Activated T-helper 1 cell treated with anti-CD3 and anti-CD28 coated beads, Interleukin-2, amount 50 U/mL, for 16 hours (primary cell): ENCODE measurements around the gene ZSWIM7.
A peak's percentile ranks its signal among the peaks of the same experiment; 100 is the strongest.

Source experiments
- DNase-seq, 2 donors: peaks; one replicate each; pipeline ENCODE4 v3.0.0-alpha.2; 2020; ENCODE audit warnings: low read depth in 1 of 2, low spot score in 1 of 2

The ZSWIM7 gene

DNA sequence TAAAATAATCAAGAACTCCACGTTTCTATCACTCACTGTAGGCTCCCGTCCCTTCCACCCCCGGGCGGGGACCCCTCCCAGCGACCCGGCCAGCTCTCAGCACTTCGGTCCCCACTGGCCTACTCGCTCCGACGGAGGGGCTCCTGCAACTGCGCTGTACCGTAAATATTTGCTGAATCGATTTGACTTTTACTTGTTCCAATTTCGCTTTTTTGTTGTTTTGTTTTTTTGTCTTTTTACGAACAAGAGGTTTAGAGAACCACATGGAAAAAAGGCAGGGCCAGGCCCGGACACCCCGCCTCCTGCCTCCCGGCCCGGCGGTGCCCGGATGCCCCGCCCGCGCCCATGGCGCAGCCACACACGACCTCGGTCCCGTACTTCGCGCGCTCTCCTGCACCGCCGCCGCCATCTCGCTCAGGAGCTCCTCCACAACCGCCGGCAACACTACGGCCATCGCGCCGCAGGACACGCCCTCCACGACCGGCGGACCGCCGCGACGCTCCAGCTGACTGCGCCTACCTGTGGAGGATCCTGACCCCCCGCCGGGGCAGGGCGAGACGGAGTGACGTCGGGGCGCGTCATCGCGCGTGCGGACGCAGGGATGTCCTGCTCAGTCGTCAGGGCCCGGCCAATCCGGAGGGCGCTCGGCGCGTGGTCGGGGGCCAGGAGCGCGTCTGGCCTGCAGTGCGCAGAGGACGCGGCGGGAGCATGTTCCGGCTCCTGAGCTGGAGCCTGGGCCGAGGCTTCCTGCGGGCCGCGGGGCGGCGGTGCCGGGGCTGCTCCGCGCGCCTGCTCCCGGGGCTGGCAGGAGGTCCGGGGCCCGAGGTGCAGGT is at the start of gene ZSWIM7, which contains the start of gene TTC19:
ZSWIM7 (minus strand) TSS at position 564 of the 833 bp plus-strand sequence; CDS start at position 454, 110 bp downstream.
TTC19 (plus strand) TSS at position 684 of the 833 bp plus-strand sequence; CDS start at position 709, 25 bp downstream.
- peak; percentile 84 to 89 for DNase-seq

DNA sequence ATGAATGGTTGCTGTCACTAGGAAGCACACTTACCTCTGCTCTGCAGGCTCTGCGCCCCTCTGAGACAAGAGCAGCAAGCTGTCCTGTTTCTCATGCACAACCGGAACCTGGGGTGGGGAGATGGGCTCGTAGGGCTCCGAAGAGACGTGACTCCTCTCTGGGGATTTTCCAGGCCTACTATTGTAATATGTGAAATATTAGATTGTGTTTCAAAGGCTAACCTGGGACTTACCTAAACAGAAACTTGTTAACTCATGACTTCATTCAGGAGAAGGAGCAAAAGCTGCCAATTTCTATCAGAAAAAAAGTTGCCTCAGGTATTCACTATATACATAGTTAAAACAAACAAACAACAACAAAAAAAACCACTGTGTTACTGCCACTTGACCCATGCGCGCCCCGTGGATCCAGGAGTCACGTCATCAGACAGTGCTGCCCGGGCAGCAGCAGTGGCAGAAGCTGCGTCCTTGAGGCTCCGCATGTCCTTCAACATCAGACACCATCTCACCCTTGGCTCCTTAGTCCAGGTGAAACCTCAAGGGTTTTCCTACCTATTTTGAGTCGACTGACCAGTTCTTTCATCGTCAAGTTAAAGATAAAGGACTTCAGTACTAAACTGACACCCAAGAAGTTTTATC is 49.4 kb upstream of the ZSWIM7 start:
- DNase-seq: no peak

DNA sequence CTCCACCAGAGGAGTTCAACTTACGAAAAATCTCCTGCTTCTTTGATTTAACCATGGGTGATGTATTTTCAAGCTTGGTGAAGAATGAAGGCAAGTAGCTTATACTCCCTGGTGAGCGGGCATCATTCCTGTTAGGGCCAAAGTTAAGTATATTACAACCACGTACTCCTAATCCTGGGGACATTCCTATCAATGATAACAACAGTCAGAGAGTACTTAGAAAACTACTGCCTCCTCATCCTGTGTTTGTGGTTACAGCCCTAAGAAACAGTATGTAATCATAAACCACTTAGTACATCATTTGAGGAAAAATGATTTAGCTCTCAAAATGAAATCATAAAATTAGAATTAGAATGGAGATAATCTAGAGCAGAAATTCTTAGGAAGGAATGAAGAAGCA is 47.5 kb upstream of the ZSWIM7 start:
- DNase-seq: no peak

GRCh38 chr17:16044487-16044886 is 45.0 kb upstream of the ZSWIM7 start:
- DNase-seq: no peak

DNA sequence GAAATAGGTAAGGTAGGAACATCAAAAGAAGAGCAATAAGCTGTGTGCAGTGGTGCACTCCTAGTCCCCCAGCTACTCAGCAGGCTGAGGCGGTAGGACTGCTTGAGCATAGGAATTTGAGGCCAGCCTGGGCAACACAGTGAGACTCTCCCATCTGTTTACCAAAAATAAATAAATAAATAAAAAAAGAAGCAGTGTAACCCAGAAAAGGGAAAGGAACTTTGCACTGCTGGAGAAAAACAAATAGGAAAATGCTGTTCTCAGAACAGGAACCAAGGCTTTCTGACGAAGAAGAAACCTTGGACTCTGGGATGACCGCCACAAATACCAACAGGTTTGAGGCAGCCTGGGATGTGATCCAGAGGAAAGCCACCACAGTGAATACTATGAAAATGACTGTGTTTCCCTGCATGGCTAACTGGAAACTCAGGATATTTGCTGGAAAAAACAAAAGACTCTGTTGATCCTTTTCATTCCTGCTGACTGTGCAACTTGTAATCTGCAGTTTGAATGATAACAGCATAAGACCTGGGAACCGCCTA is 41.3 kb upstream of the ZSWIM7 start:
- no peak for DNase-seq

GRCh38 chr17:16037636-16038035 is 38.1 kb upstream of the ZSWIM7 start:
- DNase-seq: no peak

GRCh38 chr17:16036261-16036660 is 36.8 kb upstream of the ZSWIM7 start:
- no peak for DNase-seq

DNA sequence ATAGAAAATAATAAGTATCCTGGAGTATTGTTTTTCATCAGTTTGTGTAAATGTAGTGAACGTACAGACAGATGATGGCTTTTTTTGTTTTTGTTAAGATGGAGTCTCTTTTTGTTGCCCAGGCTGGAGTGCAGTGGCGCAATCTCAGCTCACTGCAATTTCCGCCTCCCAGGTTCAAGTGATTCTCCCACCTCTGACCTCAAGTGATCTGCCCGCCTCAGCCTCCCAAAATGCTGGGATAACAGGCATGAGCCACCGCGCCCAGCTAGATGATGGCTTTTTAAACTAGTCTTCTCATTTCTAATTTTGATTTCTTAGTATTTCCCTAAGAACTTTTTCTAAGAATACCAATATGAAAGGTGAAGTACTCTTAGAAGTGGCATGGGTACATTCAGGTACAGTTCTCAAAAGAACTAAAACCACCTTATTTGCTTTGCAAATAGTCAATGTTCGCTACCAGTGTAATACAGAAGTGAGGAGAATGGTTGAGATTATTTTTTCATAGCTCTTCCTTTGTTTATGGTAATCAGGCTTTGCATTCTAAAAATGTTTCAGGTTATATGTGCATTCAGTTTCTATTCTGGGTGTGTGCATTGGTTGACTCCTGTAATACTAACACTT is 34.3 kb upstream of the ZSWIM7 start:
- DNase-seq: no peak

DNA sequence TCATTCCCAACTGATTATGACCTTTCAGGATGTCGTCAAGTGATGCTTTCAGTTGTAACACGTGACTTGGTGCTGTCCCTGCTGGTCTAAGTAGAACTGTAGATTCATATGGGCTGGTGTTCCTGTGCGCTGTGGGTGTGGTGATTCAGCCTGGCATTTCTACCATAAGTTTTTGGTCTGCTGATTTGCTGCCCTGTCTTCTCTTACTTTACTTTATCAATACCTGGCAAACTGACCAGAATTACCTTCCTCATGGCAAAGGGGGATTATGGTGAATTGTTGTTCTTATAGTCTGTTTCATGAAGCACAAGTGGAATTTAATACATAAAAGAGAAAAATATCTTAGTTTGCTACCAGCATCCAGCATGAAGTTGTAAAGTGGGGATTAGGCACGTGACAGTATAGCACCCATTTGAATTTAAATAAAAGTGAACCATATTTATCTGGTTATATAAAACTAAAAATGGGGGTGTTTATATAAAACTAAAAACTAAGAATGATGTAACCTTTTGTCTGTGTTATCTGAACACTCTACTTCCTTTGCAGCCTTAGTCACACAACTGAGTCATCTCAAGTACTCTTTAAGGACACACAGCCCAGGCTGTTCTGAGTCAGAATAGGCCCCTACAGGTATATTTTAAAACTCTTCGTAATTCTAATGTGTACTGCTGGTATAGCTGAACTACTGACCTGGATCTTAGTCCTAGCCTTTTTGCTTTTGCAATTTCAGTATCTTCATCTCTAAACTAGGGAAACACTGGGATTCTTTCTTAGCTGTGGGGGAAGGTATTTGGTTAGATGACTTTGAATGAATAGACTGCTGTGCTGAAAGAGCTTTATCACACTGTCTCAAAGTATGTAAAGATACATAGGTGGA is 28.4 kb upstream of the ZSWIM7 start:
- peak in 1 of 2 donors; percentile 28 for DNase-seq

DNA sequence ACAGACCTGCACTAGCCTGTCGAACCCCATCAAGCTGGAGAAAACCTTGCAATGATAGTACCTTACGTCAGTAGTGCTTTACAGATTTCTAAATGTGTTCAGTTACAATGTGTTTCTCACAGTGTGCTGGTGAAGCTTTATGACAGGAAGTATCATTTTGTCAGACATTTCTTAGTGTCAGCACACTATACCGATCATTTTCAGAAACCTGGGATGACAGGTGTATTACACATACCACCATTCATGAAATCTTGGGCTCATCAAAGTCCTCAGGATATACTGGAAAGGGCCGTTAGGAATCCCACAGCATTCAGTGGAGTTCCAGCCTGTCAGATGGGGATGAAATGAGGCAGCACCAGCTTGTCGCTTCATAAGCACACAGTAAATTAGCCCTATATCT is 27.4 kb upstream of the ZSWIM7 start:
- DNase-seq: no peak

DNA sequence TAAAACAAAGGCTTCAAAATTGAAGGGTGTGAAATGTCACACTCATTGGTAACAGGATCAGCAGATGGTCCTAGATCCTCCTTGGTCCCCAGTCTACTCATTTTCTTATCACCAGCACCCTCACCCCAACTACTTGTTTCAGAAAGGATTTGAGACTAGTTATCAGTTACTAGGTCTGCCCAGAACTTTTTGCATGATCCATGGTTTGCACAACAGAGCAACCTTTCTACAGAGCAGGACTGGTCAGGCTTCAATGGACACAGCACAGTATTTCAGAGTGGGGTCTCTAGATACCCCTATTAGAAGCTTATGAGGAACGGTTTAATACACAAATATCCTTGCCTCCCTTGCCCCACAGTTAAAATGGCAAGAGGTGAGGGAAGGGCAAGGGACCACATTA is 25.7 kb upstream of the ZSWIM7 start:
- DNase-seq: no peak

DNA sequence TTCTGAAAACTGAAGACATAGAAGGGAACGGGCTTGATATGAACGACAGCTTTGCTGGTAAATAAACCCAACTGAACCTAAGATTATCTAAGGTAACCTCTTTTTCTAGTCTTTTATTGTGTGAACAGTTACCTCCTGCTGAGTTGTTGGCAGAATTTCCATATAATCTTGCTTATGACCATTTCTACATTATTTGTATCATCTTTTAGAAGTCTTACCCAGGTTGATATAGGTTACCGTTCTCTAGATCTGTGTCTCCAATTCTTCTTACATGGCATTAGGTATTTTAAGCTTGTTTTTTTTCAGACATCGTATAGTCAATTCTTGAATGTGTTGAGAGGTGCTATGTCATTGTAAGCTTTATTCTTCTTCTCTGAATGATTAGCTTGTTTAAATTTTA is 24.4 kb upstream of the ZSWIM7 start:
- no peak for DNase-seq

DNA sequence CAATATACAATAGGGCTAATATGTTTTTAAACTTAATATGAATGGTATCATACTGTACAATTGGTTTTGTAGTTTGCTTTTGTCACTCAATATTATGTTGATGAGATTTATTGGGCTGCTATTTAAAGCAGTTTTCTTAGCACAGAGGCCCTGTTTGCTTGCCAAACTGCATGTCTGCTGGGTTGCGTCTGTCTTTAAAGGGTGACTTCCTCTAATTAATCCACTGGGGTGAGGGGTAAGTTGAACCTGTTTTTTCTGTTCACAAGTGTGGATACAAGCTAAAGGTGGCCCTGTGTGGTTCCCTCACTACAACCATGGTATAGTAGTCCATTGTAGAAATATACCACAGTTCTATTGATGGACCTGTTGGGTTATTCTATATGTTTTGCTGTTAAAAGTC is 19.8 kb upstream of the ZSWIM7 start:
- DNase-seq: no peak

DNA sequence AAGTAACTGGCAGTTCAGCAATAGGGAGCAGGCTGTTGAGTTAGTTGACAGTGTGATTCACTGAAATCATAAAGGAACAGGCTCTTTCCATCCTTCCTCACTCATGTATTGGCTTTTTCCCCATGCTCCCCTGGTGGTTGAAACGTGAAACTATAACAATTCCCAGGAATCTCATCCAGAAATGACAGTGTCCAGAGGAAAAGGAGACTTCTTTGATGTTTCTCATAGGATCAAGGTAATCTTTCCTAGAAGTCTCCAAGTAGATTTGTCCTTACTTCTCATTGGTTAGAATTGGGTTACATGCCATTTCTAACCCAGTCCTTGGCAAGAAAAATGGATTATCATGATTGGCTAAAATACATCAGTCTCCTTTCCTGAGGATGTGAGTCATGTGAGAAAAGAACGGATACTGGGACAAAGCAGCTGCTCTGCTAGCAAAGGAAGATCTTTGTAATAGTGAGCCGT is 14.5 kb upstream of the ZSWIM7 start:
- no peak for DNase-seq

- no peak for DNase-seq
Observed at GRCh38 chr17:16007439-16007838, 7.9 kb upstream of the ZSWIM7 start.

DNA sequence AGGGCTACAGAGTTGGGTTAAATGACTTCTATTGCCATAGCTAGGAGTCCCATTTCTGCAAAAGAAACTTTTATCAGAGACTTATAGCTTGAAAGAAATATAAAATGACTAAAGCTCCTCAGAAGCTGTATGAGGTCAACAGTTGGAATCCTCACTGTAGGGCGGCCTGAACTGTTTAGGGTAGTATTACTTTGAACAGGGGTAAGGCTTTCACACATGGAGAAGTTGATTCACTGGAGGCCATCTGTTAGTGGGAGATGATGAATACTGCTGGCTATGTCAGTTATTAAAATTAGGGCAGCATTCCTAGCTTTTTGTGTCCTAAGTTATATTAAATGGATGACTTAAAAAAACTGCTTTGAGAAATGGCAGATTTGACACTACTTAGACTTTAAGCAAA is 6.1 kb upstream of the ZSWIM7 start:
- DNase-seq: no peak

GRCh38 chr17:16003841-16004240 is 4.3 kb upstream of the ZSWIM7 start:
- no peak for DNase-seq

DNA sequence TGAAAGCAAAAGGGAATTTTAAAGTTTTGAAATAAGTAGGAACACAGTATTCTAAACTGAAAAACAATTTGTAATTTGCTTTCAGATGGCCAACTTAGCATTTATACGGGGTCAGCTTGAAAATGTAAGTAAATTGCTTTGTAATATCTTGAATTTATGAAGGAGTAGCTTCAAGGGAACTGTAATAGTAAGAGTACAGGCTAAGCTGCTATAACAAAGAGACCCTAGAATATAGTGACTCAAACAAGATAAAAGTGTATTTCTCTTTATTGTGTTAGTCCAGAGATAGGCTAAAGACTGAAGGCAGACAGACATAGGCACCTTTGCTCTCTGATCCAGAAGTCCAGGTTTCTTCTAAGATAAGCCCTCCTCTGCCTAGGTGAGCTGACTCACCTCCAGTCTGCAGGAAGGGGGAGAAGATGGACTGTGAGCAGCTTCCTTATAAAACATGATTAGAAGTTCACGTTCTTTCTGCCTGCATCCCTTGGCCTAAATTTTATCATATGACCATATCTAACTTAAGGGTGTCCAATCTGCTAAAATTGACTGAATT is 3.3 kb upstream of the ZSWIM7 start:
- no peak for DNase-seq

GRCh38 chr17:16001226-16001897 is 1.9 kb upstream of the ZSWIM7 start:
- DNase-seq: no peak
